DMS153 (cell line): ENCODE results near the gene DRAM2.
"Not testable (repeated sequence)": the region's sequence is repeated elsewhere in the genome, so short reads cannot be mapped to it uniquely, and the experiment has no call there.

Experiments
- DNase-seq: peaks from one replicate; lab custom pipeline; 2025; lab: John Stamatoyannopoulos, UW

DRAM2 gene

DNA sequence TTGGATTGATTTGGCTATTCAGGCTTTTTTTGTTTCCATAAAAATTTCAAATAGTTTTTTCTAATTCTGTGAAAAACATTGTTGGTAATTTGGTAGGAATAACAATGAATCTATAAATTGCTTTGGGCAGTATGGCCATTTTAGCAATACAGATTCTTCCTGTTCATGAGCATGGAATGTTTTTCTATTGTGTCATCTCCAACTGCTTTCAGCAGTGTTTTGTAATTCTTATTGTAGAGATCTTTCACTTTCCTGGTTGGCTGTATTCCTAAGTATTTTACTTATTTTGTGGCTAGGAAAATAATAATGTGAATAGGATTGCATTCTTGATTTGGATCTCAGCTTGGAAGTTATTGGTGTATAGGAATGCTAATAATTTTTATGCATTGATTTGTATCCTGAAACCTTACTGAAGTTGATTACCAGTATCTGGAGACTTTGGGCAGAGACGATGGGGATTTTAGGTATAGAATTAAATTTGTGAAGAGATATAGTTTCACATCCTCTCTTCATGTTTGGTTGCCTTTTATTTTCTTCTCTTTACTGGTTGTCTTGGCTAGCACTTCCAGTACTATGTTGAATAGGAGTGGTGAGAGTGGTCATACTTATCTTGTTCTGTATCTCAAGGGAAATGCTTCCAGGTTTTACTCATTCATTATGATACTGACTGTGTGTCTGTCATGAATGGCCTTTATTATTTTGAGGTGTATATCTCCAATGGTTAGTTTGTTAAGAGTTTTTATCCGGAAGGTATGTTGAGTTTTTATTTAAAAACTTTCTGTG, 57.3 kb downstream of the DRAM2 start:
- DNase-seq = no peak

DNA sequence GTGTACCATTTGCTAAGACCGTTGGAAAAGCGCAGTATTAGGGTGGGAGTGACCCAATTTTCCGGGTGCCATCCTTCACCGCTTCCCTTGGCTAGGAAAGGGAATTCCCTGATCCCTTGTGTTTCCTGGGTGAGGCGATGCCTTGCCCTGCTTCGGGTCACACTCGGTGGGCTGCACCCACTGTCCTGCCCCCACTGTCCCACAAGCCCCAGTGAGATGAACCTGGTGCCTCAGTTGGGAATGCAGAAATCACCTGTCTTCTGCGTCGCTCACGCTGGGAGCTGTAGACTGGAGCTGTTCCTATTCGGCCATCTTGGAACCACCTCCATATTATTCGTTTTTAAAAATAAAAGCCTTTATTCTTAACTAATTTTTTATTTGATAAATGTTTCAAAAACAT, 60.6 kb downstream of the DRAM2 start:
- DNase-seq = not testable (repeated sequence)

DNA sequence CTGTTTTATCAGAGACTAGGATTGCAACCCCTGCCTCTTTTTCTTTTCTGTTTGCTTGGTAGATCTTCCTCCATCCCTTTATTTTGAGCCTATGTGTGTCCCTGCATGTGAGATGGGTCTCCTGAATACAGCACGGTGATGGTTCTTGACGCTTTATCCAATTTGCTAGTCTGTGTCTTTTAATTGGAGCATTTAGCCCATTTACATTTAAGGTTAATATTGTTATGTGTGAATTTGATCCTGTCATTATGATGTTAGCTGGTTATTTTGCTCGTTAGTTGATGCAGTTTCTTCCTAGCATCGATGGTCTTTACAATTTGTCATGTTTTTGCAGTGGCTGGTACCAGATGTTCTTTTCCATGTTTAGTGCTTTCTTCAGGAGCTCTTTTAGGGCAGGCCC, 62.6 kb downstream of the DRAM2 start:
- DNase-seq = not testable (repeated sequence)
